Mucosa of gallbladder (tissue), 1 donor: ENCODE results near the gene PLEKHA1. TPM values are rescaled to one million over a fixed set of nuclear protein-coding genes. Genes with fewer than 3 reads are reported as not detected.

Experiments used
- DNase-seq: peaks from one replicate; pipeline ENCODE4 v3.0.0-alpha.2; 2020; ENCODE audit warnings: low spot score
- total RNA-seq: library from RNA; stranded (reverse); gene quantifications from one replicate; pipeline ENCODE4 v1.2.1, GENCODE V29; 2021
- donor health status: DM: no; HTN: no; CAD: no.

PLEKHA1 gene
- total RNA-seq, 1 donor from 2014 or later: 54.8 TPM

DNA sequence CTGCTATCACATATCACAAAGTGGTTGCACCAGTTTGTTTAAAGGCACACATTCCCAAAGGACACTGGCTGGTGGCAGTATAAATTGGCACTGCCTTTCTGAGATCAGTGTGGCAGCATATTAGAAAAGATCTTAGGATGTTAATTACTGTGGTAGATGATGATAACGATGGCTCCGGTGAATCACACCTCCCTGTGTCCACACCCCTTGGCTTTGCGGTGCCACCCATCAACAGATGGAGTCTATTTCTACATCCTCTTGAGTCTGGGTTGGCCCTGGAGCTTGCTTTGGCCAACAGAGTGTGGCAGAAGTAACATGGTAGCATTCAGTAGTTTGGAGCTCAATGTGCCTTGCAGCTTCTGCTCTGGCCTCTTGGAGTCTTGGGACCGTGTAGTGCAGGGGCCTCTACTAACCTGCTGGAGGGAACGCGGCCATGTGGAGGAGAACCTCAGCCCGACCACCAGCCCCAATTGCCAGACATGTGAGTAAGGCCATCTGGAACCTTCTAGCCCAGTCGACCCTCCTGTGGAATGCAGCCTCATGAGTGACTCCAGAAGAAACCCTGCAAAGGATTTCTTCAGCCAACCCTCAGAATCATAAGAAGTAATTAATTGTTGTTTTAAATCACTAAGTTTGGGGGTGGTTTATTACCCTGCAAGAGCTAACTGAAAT lies 27.2 kb upstream of the PLEKHA1 start:
- DNase-seq: no peak

DNA sequence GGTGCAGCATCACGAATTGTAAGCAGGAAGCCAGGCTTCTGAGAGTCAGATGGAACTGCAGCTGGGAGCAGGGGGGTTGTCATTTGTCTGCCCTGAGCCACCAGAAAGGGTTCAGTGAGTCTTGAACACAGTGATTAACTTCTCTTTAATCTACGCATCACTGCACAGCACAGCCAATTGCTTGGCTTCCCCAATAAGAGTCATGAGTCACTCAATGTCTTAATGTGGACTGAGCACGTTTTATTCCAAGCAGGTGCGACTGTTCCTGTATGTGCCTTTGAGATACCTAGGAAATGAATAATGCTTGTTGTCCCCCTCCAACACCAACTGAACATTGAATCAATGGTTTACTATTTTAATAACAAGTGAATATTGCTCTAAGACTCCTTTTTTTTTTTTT lies 26.0 kb upstream of the PLEKHA1 start:
- peak; percentile 30 for DNase-seq

- DNase-seq: peak; percentile 56
Observed at GRCh38 chr10:122348935-122349361, 25.6 kb upstream of the PLEKHA1 start.

- no peak for DNase-seq
Observed at GRCh38 chr10:122349758-122350369, 24.6 kb upstream of the PLEKHA1 start.

- DNase-seq: peak; percentile 36
Observed at GRCh38 chr10:122350893-122351292, 23.6 kb upstream of the PLEKHA1 start.

GRCh38 chr10:122352817-122353525 lies 21.5 kb upstream of the PLEKHA1 start:
- no peak for DNase-seq

DNA sequence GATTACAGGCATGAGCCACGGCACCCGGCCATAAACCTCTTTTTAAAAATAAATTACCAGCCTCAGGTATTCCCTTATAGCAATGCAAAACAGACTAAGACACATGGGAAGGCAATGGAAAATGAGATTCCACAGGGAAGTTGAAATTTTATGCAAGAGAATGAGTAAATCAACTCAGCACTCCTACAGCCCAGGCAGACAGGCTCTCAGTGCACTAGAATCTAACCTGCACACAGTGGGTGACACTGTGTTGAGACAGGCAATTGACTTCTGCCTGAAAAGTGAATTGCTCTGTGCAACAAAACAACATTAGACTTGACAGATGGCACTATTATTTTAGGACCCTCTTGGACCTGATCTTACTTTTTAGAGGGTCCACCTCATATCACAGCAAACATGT lies 20.1 kb upstream of the PLEKHA1 start:
- DNase-seq: no peak

DNA sequence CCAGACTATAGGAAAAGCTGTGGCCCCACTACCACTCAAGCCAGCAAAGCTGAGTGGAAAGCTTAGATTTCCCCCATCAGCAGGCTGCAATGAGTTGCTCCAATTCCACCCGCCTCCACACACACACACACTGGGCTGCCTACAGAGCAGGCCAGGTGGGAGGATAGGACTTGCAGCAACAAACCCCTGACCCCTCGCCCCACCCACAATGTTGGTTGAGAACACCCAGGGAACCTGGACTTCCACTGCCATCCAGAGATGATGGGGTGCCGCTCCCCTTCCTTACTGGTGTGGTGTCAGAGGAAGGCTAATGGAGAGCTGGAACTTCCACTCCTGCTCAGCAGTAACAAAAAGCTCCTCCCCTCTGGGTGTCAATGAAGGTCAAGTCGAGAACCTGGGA lies 16.8 kb upstream of the PLEKHA1 start:
- no peak for DNase-seq

GRCh38 chr10:122359621-122360020 lies 14.9 kb upstream of the PLEKHA1 start:
- DNase-seq: no peak

GRCh38 chr10:122361046-122361445 lies 13.5 kb upstream of the PLEKHA1 start:
- no peak for DNase-seq

DNA sequence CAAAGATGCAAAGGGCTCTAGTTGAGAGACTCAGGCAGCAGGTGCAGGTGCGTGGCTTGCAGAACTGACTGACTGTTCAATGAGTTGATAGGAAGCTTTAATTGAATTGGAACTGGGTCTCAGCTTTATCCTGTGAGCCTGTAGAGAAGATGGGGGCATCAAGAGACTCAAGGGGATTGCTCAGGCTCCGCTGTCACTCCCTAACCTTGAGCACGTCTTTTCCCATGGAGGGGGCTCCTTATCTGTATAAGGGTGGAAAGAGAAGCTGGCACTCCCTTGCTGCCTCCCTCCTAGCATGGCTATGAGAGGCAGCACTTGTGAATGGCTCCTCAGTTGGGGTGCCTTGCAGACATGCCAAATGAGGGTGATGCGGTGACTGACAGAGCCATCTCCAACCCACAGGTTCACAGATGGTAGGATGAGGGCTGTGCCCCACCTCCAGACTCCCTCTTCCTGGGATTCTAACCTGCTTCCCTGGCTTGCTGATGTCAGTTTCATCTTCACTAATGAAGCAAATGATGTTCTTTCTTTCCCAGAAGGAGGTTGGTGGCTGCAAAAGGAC lies 12.4 kb upstream of the PLEKHA1 start:
- no peak for DNase-seq

DNA sequence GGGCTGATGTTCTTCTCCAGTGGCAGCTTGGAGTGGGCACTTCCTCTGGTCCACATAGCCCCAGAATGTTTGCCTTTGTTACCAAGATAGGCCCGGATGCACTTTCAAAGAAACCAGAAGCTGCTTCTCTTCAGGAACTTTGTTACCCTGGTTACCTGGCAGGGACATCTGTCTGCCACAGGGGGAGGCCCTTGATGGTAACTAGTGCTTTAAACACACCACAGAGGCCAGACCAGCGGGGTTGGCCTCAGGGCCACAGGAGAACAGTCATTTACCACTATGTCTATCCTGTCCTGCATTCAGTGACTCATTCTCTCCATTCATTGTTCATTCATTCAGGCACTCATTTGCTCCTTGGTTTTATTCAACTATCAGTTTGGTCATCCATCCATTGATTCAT lies 11.9 kb upstream of the PLEKHA1 start:
- DNase-seq: no peak

- DNase-seq: no peak
Observed at GRCh38 chr10:122363311-122363710, 11.2 kb upstream of the PLEKHA1 start.

- DNase-seq: no peak
Observed at GRCh38 chr10:122363722-122364463, 10.6 kb upstream of the PLEKHA1 start.

GRCh38 chr10:122368502-122369254 lies 5.8 kb upstream of the PLEKHA1 start:
- no peak for DNase-seq

DNA sequence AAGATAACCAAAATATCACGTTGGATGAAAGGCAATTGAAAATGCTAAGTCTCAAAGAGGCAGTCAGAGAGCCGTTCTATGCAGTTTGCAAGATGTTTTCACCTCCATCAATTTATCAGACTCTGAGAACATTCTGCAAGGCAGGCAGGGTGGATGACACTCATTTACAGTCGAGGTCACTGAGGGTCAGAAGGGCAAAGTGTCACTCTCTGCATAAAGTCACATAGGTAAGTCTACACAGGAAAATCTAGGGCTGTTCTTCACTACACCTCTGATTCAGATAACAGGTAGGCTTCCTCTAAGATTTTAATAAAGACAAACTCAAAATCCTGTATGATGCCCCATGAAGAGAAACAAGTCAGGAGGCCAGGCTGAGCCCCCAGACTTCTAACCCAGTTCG lies 1.4 kb upstream of the PLEKHA1 start:
- DNase-seq: no peak

DNA sequence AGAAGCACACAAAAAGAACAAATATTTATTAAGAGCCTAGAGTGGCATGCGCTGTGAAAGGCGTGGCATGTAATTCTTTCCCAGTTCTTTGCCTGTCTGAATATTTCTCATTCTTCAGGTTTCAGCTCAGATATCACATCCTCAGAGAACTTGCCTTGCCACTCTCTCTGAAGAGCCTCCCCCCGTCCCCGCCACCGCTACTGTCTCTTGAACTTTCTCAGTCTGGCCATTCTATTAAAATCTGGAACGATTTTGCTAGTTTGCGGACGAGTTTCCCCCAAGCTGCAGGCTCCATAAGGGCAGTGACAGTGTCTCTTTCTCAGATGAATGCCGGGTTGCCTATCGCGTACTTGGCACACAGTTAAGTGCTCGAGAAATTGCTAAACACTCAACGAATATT lies 787 bp upstream of the PLEKHA1 start:
- DNase-seq: no peak

- DNase-seq: peak; percentile 38
Observed at GRCh38 chr10:122374859-122375678, 561 bp downstream of the PLEKHA1 start.

GRCh38 chr10:122375679-122376160 lies 1.2 kb downstream of the PLEKHA1 start:
- no peak for DNase-seq

- DNase-seq: no peak
Observed at GRCh38 chr10:122376364-122376961, 2.0 kb downstream of the PLEKHA1 start.
